Thyroid gland (tissue), 4 donors: ENCODE data around the gene CACNG7. TPM values are rescaled to one million over a fixed set of nuclear protein-coding genes. Genes with fewer than 3 reads are reported as not detected.

Source experiments
- DNase-seq, 2 donors: peaks; one replicate each; pipeline ENCODE4 v3.0.0-alpha.2; 2019
- H3K27ac ChIP-seq, 3 donors: fragments of 200-600 bp; sonication (generic); 1 replicate in 2 of 3; 2 replicates in 1 of 3; pipeline ENCODE4 v1.5.1; 2016 to 2019; ENCODE audit warnings: mild to moderate bottlenecking in 1 of 3, moderate library complexity in 1 of 3
- H3K27me3 ChIP-seq: fragments of 200-600 bp; sonication (generic); one replicate; pipeline ENCODE4 v1.5.1; 2019
- H3K36me3 ChIP-seq, 2 donors: fragments of 200-600 bp; sonication (generic); one replicate each; pipeline ENCODE4 v1.5.1; 2016 to 2019
- H3K4me1 ChIP-seq, 2 donors: fragments of 200-600 bp; sonication (generic); one replicate each; pipeline ENCODE4 v1.5.1; 2017 to 2019
- H3K4me3 ChIP-seq, 3 donors: fragments of 200-600 bp; sonication (generic); replicated peaks in 1 of 3; 1 replicate in 2 of 3; 2 replicates in 1 of 3; pipeline ENCODE4 v1.5.1; 2016; ENCODE audit warnings: mild to moderate bottlenecking in 1 of 3
- H3K9me3 ChIP-seq: fragments of 200-600 bp; sonication (generic); one replicate; pipeline ENCODE4 v1.5.1; 2017
- CTCF ChIP-seq, 6 experiments: fragments of 200-600 bp in 3 of 6; fragments of 450-650 bp in 3 of 6; sonication (generic) in 3 of 6; IDR thresholded peaks; one replicate each; pipeline ENCODE4 v1.5.1; 2016 to 2019; ENCODE audit warnings: antibody characterized with exemption in 6 of 6, mild to moderate bottlenecking in 2 of 6, inconsistent platforms in 1 of 6, moderate library complexity in 1 of 6
- POLR2A ChIP-seq, 2 donors: fragments of 450-650 bp; IDR thresholded peaks; one replicate each; pipeline ENCODE4 v1.6.1; 2017; ENCODE audit warnings: antibody characterized with exemption in 2 of 2, mild to moderate bottlenecking in 2 of 2, moderate library complexity in 1 of 2
- WGBS, 2 donors: methylation state at CpG; one replicate each; pipeline ENCODE4 v1.1.5; 2017; 5-methylcytosine and 5-hydroxymethylcytosine counted together
- intact Hi-C: fragments of 100-400 bp; cut with DNase I; formaldehyde crosslinking; loops from one replicate; pipeline ENCODE4 v1.15.1; 2023
- total RNA-seq, 4 donors: library from RNA; depleted of rRNA; stranded (reverse); fragments of >200 nt; gene quantifications; one replicate each; pipeline ENCODE4 v1.2.3, GENCODE V29; 2016

CACNG7 gene
- total RNA-seq, 4 donors from 2014 or later = not detected

- WGBS, 2 donors = 4% methylated on average over 19 of the region's 19 CpGs
- TF ChIP-seq POLR2A (IDR thresholded peaks at IDR 0.05) (no peak), CTCF (IDR thresholded peaks at IDR 0.05) (no peak)
- no peaks in the 10 kb centered on the region for H3K36me3 ChIP-seq
- DNase-seq = no peak
- H3K9me3 ChIP-seq = no peaks in the 10 kb centered on the region
- peaks cover 13% of the 10 kb centered on the region for H3K27me3 ChIP-seq
- intact Hi-C loops = no loop called here
- no peak overlapping the region for H3K4me3 ChIP-seq
- no peak overlapping the region for H3K27ac ChIP-seq
- H3K4me1 ChIP-seq = peaks cover 0 to 22% of the 10 kb centered on the region in 2 donors
Measured at GRCh38 chr19:53978975-53979801, 70.1 kb downstream of the CACNG7 start.

DNA sequence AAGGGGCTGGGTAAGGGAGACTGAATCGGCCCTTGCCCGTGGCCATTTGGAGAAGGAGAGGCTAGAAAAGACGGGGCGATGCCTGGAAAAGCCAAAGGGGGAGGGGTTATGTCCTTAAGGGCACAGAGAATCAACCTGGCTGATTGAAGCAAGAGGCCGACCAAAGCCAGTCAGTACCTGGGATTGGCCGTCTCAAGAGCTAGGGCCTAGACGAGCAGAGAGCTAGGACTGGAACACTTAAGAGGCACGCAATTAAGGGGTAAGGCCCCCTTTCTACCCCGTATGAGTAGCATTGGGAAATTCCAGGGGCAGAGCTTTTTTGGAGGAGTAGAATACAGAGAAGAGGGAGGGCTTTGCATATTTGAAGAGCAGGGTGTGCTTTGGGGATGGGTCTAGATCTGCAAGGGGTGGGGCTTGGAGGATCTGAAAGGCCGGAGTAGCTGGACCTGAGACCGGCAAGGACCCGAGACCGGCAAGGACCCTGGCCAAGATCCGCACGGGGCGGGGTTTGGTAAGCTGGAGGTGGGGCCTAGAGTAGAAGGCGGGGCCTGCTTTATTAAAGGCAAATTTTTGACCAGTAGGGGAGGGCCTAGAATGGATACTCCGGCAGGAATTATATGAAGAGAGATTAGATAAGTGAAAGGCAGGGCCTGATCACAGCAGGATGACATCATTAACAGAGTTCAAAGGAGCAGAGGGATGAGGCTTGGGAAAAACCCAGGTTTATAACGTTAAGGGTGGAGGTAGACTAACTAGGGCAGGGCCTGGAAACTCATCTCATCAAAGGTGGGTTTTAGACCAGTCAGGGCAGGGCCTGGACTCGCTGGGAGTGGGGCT is 71.7 kb downstream of the CACNG7 start:
- no peak for DNase-seq
- TF ChIP-seq CTCF (IDR thresholded peaks at IDR 0.05) = no peak
- TF ChIP-seq POLR2A (IDR thresholded peaks at IDR 0.05) = no peak
- Histone ChIP-seq H3K27ac (no peak overlapping the region), H3K4me3 (no peak overlapping the region), H3K36me3 (no peaks in the 10 kb centered on the region), H3K4me1 (peaks cover 0 to 22% of the 10 kb centered on the region in 2 donors), H3K9me3 (no peaks in the 10 kb centered on the region), H3K27me3 (peaks cover 13% of the 10 kb centered on the region)
- 17 to 27% methylated on average over 20 of the region's 20 CpGs for WGBS, 2 donors
- intact Hi-C loops = no loop called here

- Histone ChIP-seq H3K9me3 (no peaks in the 10 kb centered on the region), H3K4me3 (peak overlapping the region in 1 of 3 donors; percentile 14), H3K36me3 (no peaks in the 10 kb centered on the region), H3K27ac (no peak overlapping the region), H3K27me3 (peaks cover 13% of the 10 kb centered on the region), H3K4me1 (peaks cover 0 to 22% of the 10 kb centered on the region in 2 donors)
- TF ChIP-seq POLR2A (IDR thresholded peaks at IDR 0.05) (no peak), CTCF (IDR thresholded peaks at IDR 0.05) (no peak)
- WGBS, 2 donors = 59 to 72% methylated on average over 10 to 11 of the region's 13 CpGs
- DNase-seq = no peak
- intact Hi-C loops = no loop called here
Measured at GRCh38 chr19:53981376-53981951, 72.4 kb downstream of the CACNG7 start.

DNA sequence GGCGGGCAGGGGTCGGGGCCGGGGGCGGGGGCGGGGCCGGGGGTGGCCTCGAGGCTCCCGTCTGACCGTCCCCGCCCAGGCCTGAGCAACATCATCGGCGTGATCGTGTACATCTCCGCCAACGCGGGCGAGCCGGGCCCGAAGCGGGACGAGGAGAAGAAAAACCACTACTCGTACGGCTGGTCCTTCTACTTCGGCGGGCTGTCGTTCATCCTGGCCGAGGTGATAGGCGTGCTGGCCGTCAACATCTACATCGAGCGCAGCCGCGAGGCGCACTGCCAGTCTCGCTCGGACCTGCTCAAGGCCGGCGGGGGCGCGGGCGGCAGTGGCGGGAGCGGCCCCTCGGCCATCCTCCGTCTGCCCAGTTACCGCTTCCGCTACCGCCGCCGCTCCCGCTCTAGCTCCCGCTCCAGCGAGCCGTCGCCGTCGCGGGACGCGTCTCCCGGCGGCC is 72.9 kb downstream of the CACNG7 start:
- intact Hi-C loops = no loop called here

More for the DNA sequence above, 72.9 kb downstream of the CACNG7 start:
- Histone ChIP-seq H3K27ac (no peak overlapping the region), H3K9me3 (no peaks in the 10 kb centered on the region), H3K27me3 (peaks cover 13% of the 10 kb centered on the region), H3K36me3 (no peaks in the 10 kb centered on the region), H3K4me3 (peak overlapping the region in 1 of 3 donors; percentile 14), H3K4me1 (peaks cover 0 to 22% of the 10 kb centered on the region in 2 donors)
- TF ChIP-seq POLR2A (IDR thresholded peaks at IDR 0.05) (no peak), CTCF (IDR thresholded peaks at IDR 0.05) (no peak)
- DNase-seq = no peak
- WGBS, 2 donors = 20% methylated on average over 1 to 4 of the region's 62 CpGs
